ENCODE measurements around the gene SH3BP1.
"Not testable (repeated sequence)": the region's sequence is repeated elsewhere in the genome, so short reads cannot be mapped to it uniquely, and the experiment has no call there.

DNA sequence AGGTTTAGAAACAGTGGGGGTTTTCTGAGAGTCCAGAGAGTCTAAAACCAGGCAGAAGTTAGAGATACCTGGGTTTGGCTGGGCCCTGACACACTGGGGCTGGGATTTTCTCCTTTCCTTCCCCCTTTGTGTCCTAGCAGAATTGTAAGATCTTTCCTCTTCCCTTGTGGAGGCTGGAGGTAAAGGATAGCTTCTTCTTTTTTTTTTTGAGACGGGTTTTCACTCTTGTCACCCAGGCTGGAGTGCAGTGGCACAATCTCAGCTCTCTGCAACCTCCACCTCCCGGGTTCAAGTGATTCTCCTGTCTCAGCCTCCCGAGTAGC is 29.4 kb upstream of the SH3BP1 start:
- TF ChIP-seq, protein P1, sequence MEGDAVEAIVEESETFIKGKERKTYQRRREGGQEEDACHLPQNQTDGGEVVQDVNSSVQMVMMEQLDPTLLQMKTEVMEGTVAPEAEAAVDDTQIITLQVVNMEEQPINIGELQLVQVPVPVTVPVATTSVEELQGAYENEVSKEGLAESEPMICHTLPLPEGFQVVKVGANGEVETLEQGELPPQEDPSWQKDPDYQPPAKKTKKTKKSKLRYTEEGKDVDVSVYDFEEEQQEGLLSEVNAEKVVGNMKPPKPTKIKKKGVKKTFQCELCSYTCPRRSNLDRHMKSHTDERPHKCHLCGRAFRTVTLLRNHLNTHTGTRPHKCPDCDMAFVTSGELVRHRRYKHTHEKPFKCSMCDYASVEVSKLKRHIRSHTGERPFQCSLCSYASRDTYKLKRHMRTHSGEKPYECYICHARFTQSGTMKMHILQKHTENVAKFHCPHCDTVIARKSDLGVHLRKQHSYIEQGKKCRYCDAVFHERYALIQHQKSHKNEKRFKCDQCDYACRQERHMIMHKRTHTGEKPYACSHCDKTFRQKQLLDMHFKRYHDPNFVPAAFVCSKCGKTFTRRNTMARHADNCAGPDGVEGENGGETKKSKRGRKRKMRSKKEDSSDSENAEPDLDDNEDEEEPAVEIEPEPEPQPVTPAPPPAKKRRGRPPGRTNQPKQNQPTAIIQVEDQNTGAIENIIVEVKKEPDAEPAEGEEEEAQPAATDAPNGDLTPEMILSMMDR (conservative IDR thresholded peaks at IDR 0.05; ENCODE audit: low read depth, low read length) = not testable (repeated sequence)
- not testable (repeated sequence) for TF ChIP-seq EZH2 (IDR thresholded peaks at IDR 0.05; ENCODE audit: borderline replicate concordance, low read depth, low read length, poor library complexity, severe bottlenecking)
